Measurements from ENCODE around the gene C20orf144.

The C20orf144 gene

GRCh38 chr20:33710681-33711445 is 48.7 kb downstream of the C20orf144 start:
- Histone ChIP-seq H3K4me3 (no peak overlapping the region), H3K27ac (no peak overlapping the region), H3K9me3 (no peaks in the 10 kb centered on the region), H3K27me3 (no peaks in the 10 kb centered on the region), H3K4me1 (no peaks in the 10 kb centered on the region), H3K36me3 (peaks cover 34 to 69% (median 43%) of the 10 kb centered on the region in 3 donors)
- no peak for DNase-seq
- TF ChIP-seq CTCF (IDR thresholded peaks at IDR 0.05), result no peak
- intact Hi-C loops (cut with DNase I; ENCODE audit: low total_unique reads), result no loop called here

- Histone ChIP-seq H3K27me3 (no peaks in the 10 kb centered on the region), H3K9me3 (no peaks in the 10 kb centered on the region), H3K36me3 (peaks cover 29 to 68% (median 43%) of the 10 kb centered on the region in 3 donors), H3K4me3 (no peak overlapping the region), H3K27ac (no peak overlapping the region), H3K4me1 (peaks cover 0 to 3% (median 0%) of the 10 kb centered on the region in 4 donors)
- DNase-seq, result no peak
- no peak for TF ChIP-seq CTCF (IDR thresholded peaks at IDR 0.05)
- intact Hi-C loops (cut with DNase I; ENCODE audit: low total_unique reads), result no loop called here
Measured at GRCh38 chr20:33711446-33711738, 49.3 kb downstream of the C20orf144 start.
